Activated T-helper 1 cell treated with anti-CD3 and anti-CD28 coated beads, Interleukin-12 subunit alpha, Interleukin-12 subunit beta, Interleukin-2, Interleukin-4 antibody, amounts not matched to agents 30 ng/mL and 10 ng/mL and 1 ng/mL, durations not matched to agents 14 hours and 24 hours and 36 hours (primary cell): Measurements from ENCODE around the gene TNFAIP8L1. TPM values are rescaled to one million over a fixed set of nuclear protein-coding genes. Genes with fewer than 3 reads are reported as not detected.
"Not testable (repeated sequence)": the region's sequence is repeated elsewhere in the genome, so short reads cannot be mapped to it uniquely, and the experiment has no call there.

ENCODE experiments used
- DNase-seq: peaks from one replicate; pipeline ENCODE4 v3.0.0; 2021; ENCODE audit warnings: low spot score
- H3K27ac Mint-ChIP-seq: one replicate; pipeline ENCODE4 v1.8.0; 2021; ENCODE audit warnings: mild to moderate bottlenecking, mixed read lengths
- H3K27me3 Mint-ChIP-seq: one replicate; pipeline ENCODE4 v1.8.0; 2022; ENCODE audit warnings: mild to moderate bottlenecking, moderate library complexity, mixed read lengths; ENCODE audit not compliant: insufficient read depth
- H3K36me3 Mint-ChIP-seq: one replicate; pipeline ENCODE4 v1.8.0; 2021; ENCODE audit warnings: low read depth, mixed read lengths
- H3K4me1 Mint-ChIP-seq: one replicate; pipeline ENCODE4 v1.8.0; 2021; ENCODE audit warnings: low read depth, mixed read lengths
- H3K4me3 Mint-ChIP-seq: one replicate; pipeline ENCODE4 v1.8.0; 2021; ENCODE audit warnings: mild to moderate bottlenecking, moderate library complexity, mixed read lengths
- H3K9me3 Mint-ChIP-seq: one replicate; pipeline ENCODE4 v1.8.0; 2021; ENCODE audit warnings: mixed read lengths
- intact Hi-C: fragments of 100-400 bp; cut with micrococcal nuclease; formaldehyde crosslinking; loops from one replicate; pipeline ENCODE4 v1.15.1; 2024
- total RNA-seq: library from RNA; stranded (reverse); gene quantifications from 2 replicates; pipeline ENCODE4 v1.2.3, GENCODE V29; 2022

The TNFAIP8L1 gene
- 13.2 and 13.7 TPM in 2 replicates for total RNA-seq

DNA sequence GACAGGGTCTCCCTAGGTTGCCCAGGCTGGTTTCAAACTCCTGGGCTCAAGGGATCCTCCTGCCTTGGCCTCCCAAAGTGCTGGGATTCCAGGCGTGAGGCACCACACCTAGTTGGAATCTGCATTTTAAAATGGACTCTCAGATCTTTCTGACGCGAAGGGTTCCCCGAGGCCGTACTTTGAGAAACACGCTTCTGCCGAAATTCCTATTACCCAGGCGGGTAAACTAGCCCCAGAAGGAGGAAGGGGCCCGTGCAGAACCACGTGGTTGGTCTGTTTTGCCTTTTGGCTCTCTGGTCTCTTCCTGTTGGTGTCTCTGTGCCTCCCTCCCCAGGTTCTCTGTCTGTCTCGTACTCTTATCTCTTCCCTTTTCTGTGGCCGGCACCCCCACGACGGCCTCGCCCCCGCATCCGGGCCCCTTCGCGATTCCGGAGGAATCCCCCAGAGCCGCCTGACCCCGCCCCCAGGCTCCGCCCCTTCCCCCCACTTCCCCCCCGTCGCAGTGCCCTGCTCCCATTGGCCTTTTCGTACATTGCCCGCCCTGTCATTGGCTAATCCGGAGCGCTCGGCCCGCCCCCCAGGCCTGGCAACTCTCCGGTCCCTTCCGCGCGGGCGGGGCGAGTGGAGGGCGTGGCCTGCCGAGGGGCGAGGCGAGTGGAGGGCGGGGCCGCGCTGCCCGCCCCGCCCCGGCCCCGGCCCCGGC, at the start of gene TNFAIP8L1:
TNFAIP8L1 (plus strand) TSS at position 689 of the 703 bp plus-strand sequence. CDS start 12,354 bp downstream, outside the sequence.
- intact Hi-C loops: loop anchor here (1.0 to 2.0 kb wide), 6 partner anchors 31 to 1012 kb away; partner anchors contain the start of genes CACTIN, CHAF1A, FEM1A and MYDGF

DNA sequence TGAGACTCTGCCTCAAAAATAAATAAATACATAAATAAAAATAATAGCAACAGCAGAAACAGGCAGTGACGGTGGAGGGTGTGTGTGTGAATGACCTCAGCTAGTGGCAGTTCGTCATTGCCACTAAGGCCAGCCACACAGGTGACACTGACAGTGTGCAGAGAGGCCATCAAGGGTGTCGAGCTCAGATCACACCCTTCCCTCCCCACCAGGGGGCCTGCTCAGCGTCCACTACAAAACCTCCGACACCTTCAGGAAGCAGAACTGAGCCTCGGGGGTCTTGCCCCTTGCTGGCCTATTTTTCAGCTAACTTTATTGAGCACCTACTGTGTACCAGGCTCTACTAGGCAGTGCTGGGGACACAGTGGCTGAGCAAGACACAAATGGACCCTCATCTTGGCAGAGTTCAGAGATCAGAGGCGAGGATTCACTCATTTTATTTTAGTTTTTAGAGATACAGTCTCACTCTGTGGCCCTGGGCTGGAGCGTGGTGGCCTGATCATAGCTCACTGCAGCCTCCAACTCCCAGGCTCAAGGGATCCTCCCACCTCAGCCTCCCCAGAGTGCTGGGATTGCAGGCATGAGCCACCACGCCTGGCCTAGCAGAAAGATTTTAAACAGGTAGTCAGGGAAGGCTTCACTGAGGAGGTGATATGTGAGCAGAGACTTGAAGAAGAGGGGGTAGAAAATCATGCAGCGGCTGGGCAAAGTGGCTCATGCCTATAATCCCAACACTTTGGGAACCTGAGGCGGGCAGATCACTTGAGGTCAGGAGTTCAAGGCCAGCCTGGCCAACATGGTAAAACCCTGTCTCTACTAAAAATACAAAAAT, 49.5 kb upstream of the TNFAIP8L1 start:
- Mint-ChIP-seq H3K36me3 (peaks cover 2% of the 10 kb centered on the region), H3K4me3 (no peak overlapping the region), H3K4me1 (no peaks in the 10 kb centered on the region), H3K27me3 (peaks cover 48% of the 10 kb centered on the region), H3K27ac (no peak overlapping the region), H3K9me3 (no peaks in the 10 kb centered on the region)
- intact Hi-C loops: no loop called here
- no peak for DNase-seq

More for the DNA sequence above, at the start of gene TNFAIP8L1:
- Mint-ChIP-seq H3K27me3 (no peaks in the 10 kb centered on the region), H3K4me1 (peaks cover 32% of the 10 kb centered on the region), H3K36me3 (peaks cover 2% of the 10 kb centered on the region), H3K4me3 (peak within 1 kb of the TSS; percentile 98), H3K27ac (peak within 1 kb of the TSS; percentile 94), H3K9me3 (no peaks in the 10 kb centered on the region)
- peak; percentile 99 for DNase-seq

DNA sequence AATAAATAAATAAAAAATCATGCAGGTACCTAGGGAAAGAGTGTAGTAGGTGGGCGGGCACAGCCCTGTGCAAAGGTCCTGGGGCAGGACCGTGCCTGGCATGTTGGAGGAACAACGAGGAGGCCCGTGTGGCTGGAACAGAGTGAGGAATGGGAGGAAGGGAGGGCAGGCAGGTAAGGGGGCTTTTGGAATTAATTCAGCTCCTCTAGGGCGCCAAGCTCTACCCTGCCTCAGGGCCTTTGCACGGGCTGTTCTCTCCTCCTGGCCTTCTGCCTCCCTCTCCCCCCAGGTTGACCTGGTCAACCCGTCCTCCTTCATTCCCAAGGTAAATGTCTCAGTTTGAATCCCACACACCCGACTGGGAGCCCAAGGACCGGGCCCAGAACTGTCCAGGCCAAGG, 48.8 kb upstream of the TNFAIP8L1 start:
- peaks cover 47% of the 10 kb centered on the region for H3K27me3 Mint-ChIP-seq
- intact Hi-C loops: no loop called here
- no peaks in the 10 kb centered on the region for H3K4me1 Mint-ChIP-seq
- no peak for DNase-seq
- H3K9me3 Mint-ChIP-seq: no peaks in the 10 kb centered on the region
- no peak overlapping the region for H3K4me3 Mint-ChIP-seq
- peaks cover 2% of the 10 kb centered on the region for H3K36me3 Mint-ChIP-seq
- H3K27ac Mint-ChIP-seq: no peak overlapping the region

DNA sequence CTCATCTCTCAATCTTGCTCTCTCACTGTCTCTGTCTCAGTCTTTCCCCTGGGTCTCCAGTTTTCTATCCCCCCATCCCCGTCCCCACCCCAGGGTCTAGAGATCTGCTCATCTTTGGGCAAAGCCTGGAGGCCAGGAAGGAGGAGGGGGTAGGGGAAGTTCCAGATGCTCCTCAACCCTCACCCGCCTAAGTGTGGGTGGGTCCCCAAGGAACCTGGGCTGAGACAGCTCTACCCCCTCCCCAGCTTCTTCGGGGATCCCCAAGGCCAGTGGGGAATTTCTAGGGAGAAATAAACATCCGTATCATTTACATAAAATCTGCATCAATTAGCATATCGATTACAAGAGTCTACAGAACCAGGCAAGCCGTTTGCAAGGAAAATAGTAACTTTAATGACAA, 48.0 kb upstream of the TNFAIP8L1 start:
- Mint-ChIP-seq H3K27ac (no peak overlapping the region), H3K36me3 (no peaks in the 10 kb centered on the region), H3K9me3 (no peaks in the 10 kb centered on the region), H3K4me1 (no peaks in the 10 kb centered on the region), H3K27me3 (peaks cover 40% of the 10 kb centered on the region), H3K4me3 (no peak overlapping the region)
- intact Hi-C loops: no loop called here
- DNase-seq: no peak

DNA sequence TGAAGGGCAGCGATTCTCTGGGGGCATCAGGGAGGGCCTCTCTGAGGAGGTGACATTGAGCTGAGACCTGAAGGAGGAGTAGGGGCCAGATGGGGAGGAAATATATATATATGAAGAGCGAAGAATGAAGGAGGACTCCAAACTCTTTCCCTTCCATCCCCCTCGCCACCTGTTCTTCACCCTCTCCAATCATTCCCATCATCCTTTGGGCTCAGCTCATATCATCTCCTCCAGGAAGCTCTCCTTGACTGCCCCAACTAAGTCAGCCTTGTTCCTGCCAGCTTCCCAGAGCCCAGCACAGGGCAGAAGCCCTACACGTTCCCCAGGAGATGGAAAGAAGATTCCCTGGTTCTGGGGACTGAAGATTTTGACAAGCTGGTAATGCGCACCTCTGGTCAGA, 46.9 kb upstream of the TNFAIP8L1 start:
- no peak for DNase-seq
- H3K27me3 Mint-ChIP-seq: peaks cover 43% of the 10 kb centered on the region
- H3K4me3 Mint-ChIP-seq: no peak overlapping the region
- H3K36me3 Mint-ChIP-seq: no peaks in the 10 kb centered on the region
- intact Hi-C loops: no loop called here
- H3K4me1 Mint-ChIP-seq: no peaks in the 10 kb centered on the region
- no peak overlapping the region for H3K27ac Mint-ChIP-seq
- no peaks in the 10 kb centered on the region for H3K9me3 Mint-ChIP-seq

DNA sequence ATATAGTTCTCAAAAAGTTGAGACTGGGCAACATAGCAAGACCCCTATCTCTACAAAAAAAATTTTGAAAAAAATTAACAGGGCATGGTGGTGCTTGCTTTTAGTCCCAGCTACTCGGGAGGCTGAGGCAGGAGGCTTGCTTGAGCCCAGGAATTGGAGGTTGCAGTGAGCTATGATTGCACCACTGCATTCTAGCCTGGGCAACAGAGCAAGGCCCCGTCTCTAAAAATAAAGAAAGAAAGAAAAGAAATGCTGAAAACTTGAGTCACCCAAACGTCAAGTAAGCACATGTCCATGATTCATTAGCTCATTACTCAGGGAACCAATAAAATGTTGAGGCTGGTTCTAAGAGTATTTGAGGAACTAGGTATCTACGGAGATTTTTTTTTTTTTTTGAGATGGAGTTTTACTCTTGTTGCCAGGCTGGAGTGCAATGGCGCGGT, 45.9 kb upstream of the TNFAIP8L1 start:
- peaks cover 42% of the 10 kb centered on the region for H3K27me3 Mint-ChIP-seq
- intact Hi-C loops: no loop called here
- H3K36me3 Mint-ChIP-seq: no peaks in the 10 kb centered on the region
- no peak for DNase-seq
- H3K4me3 Mint-ChIP-seq: no peak overlapping the region
- H3K9me3 Mint-ChIP-seq: no peaks in the 10 kb centered on the region
- H3K4me1 Mint-ChIP-seq: no peaks in the 10 kb centered on the region
- H3K27ac Mint-ChIP-seq: no peak overlapping the region

DNA sequence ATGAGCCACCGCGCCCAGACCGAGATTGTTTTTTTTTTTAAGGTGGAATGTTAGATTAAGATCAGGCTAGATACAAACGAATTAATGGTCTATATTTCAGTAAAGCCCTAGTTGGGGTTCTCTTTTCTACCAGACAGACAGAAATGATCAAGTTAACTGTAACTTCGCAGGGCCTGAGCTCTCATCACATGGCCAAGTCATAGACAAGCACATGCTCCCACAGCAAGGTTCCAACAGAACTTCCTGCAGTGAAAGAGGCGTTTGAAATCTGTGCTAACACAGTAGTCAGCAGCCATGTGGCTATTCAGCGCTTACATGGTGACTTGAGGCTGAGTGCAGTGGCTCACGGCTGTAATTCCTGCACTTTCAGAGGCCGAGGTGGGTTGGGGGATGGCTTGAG, 45.1 kb upstream of the TNFAIP8L1 start:
- Mint-ChIP-seq H3K27me3 (peaks cover 46% of the 10 kb centered on the region), H3K4me3 (no peak overlapping the region), H3K9me3 (no peaks in the 10 kb centered on the region), H3K36me3 (no peaks in the 10 kb centered on the region), H3K27ac (no peak overlapping the region), H3K4me1 (no peaks in the 10 kb centered on the region)
- no peak for DNase-seq
- intact Hi-C loops: no loop called here

DNA sequence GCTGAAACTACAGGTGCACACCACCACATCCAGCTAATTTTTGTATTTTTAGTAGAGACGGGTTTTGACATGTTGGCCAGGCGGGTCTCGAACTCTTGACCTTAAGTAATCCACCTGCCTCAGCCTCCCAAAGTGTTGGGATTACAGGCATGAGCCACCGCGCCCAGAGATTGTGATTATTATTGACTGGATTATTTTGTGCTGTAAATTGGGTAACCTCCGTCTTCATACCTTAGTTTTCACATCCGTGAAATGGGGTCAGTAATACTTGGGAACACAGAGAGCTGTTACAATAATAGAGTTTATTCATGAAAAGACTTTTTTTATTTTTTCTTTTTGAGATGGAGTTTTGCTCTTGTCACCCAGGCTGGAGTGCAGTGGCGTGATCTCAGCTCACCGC, 44.2 kb upstream of the TNFAIP8L1 start:
- H3K9me3 Mint-ChIP-seq, H3K36me3 Mint-ChIP-seq, intact Hi-C loops, H3K4me1 Mint-ChIP-seq, H3K4me3 Mint-ChIP-seq, H3K27ac Mint-ChIP-seq, DNase-seq: not testable (repeated sequence)
- H3K27me3 Mint-ChIP-seq: peaks cover 48% of the 10 kb centered on the region

DNA sequence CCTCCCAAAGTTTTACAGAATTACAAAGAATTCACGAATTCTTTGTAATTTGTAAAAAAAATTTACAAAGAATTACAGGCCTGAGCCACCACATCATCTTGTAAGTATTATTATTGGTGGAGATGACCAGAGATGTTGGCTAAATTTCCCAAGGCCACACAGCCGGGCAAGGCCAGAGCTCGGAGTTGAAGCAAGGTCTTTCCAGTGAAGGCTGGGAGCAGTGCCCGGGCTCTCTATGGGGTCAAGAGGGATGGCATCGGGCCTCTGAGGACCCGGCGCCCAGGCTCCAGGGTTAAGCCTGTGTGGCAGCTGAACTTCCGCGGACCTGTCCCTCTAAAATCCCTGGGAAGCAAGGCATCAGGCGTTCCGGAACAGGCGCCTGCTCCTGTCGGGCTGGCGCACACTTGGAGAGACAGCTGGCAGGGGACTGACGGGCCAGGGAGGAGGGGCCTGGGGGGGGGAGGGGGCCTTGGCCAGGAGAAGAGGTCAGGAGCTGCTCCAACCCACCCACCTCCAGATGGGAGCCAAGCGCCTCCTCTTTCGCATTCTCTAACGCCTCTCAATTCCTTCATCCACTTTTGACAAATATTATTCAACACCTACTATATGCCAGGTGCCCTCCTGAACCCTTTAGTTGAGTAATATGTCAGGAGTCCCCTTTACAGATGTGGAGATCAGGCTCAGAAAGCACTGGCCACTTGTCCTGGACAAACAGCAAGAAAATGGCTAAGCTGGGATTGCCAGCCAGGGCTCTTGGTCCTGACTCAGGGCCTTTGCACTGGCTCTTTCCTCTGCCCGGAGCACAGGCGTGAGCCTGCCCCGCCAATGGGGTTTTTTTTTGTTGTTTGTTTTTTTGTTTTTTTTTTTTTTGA, 43.0 kb upstream of the TNFAIP8L1 start:
- no peak for DNase-seq
- intact Hi-C loops: no loop called here
- no peaks in the 10 kb centered on the region for H3K4me1 Mint-ChIP-seq
- no peaks in the 10 kb centered on the region for H3K36me3 Mint-ChIP-seq
- H3K4me3 Mint-ChIP-seq: no peak overlapping the region
- H3K27ac Mint-ChIP-seq: no peak overlapping the region
- H3K9me3 Mint-ChIP-seq: no peaks in the 10 kb centered on the region
- H3K27me3 Mint-ChIP-seq: peaks cover 43% of the 10 kb centered on the region

DNA sequence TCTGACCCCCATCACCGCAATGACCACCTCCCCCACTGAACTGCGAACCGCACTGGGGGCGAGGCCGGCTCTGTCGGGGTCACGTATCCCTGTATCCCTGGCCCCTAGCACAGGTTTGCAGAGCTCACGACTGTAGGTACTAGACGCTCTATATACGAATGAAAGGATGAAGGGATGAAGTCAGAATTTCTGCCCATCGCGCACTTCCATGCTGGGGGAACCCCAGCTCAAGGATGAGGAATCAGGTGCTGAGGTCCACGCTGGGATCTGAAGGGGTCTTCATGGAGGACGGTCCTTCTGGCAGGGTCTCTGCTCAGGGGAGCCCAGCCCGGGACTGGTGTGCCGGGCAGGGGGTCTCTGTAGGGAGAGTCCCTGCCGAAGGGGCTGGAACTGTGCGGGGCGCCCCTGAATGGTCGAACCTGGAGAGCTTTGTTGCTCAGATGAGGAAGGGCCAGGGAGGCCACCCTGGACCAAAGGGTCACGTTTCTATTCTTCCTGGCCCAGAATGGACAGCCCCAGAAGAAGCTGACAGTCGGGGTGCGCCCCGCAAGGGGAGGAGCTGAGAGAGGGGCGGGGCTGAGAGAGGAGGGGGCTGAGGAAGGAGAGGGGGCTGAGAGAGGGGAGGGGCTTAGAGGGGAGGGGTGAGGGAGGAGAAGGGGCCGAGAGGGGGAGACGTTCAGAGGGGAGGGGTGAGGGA, 41.9 kb upstream of the TNFAIP8L1 start:
- H3K9me3 Mint-ChIP-seq: no peaks in the 10 kb centered on the region
- H3K27me3 Mint-ChIP-seq: peaks cover 39% of the 10 kb centered on the region
- H3K4me3 Mint-ChIP-seq: peak overlapping the region; percentile 61
- DNase-seq: no peak
- intact Hi-C loops: no loop called here
- H3K4me1 Mint-ChIP-seq: no peaks in the 10 kb centered on the region
- H3K36me3 Mint-ChIP-seq: no peaks in the 10 kb centered on the region
- H3K27ac Mint-ChIP-seq: no peak overlapping the region

DNA sequence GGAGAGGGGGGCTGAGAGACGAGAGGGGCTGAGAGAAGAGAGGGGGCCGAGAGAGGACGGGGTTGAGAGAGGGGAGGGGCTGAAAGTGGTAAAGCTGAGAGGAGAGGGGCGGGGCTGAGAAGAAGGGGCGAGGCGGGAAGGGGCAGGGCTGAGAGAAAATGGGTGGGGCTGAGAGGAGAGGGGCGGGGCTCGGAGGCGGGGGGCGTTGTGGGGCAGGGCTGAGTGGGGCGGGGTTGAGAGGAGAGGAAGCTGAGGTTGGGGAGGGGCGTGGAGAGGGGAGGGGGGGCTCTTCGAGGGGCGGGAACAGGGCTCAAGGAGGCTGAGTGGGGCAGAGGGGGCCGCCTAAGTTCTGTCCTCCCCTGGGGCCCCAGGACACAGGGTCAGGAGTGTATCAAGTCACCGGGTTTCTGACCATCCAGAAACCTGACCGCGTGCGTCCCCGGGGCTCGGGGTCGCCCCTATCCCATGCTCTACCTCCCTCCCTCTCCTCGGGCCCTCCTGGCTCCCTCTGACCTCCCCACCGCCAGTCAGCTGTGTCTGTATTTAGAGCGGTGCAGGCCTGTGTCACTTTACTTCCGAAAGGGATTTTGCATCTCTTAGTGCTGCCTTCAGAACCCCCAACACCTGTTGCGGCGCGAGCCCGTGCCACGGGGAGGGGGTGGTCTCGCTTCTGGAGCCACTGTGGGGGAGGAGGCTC, 41.2 kb upstream of the TNFAIP8L1 start:
- Mint-ChIP-seq H3K27ac (no peak overlapping the region), H3K4me1 (no peaks in the 10 kb centered on the region), H3K36me3 (no peaks in the 10 kb centered on the region), H3K9me3 (no peaks in the 10 kb centered on the region), H3K4me3 (peak overlapping the region; percentile 21), H3K27me3 (peaks cover 37% of the 10 kb centered on the region)
- DNase-seq: no peak
- intact Hi-C loops: no loop called here

DNA sequence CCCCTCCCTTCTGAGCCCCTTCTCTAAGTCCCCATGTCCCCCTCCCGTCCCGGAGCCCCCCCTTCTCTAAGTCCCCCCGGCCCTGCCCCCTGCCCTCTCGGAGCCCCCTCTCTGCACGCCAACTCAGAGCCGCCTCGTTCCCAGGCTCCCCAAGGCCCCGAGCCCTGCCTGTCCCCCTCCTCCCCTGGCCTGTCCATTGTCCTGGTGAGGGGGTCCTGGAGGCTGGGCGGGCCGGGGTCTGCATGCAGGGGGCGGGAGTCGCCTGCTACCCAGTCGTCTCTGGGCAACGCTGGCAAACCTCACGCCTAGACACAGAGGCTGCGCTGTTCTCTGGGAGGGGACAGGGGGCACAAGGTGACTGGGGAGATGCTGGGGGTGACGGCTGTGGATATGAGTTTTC, 40.6 kb upstream of the TNFAIP8L1 start:
- H3K4me3 Mint-ChIP-seq: no peak overlapping the region

More for the DNA sequence above, 40.6 kb upstream of the TNFAIP8L1 start:
- Mint-ChIP-seq H3K4me1 (no peaks in the 10 kb centered on the region), H3K9me3 (no peaks in the 10 kb centered on the region), H3K27ac (no peak overlapping the region), H3K36me3 (no peaks in the 10 kb centered on the region), H3K27me3 (peaks cover 33% of the 10 kb centered on the region)
- no peak for DNase-seq
- intact Hi-C loops: no loop called here
